Measurements from ENCODE around the gene LRRC14B.
"Not testable (repeated sequence)": the region's sequence is repeated elsewhere in the genome, so short reads cannot be mapped to it uniquely, and the experiment has no call there.

The LRRC14B gene

GRCh38 chr5:196350-196749 lies 5.1 kb downstream of the LRRC14B start:
- no peak for DNase-seq (ENCODE audit: insufficient read length)
- TF ChIP-seq POLR2A (IDR thresholded peaks at IDR 0.05; ENCODE audit: low read depth, low read length) (no peak), TAF1 (IDR thresholded peaks at IDR 0.05; ENCODE audit: borderline replicate concordance, low read depth, low read length) (no peak), POLR2AphosphoS5 (IDR thresholded peaks at IDR 0.05; ENCODE audit: low read depth, low read length) (no peak)
- no peak for FAIRE-seq

GRCh38 chr5:197031-197430 lies 5.7 kb downstream of the LRRC14B start:
- FAIRE-seq; DNase-seq (ENCODE audit: insufficient read length): not testable (repeated sequence)

GRCh38 chr5:197892-198489 lies 6.7 kb downstream of the LRRC14B start:
- DNase-seq (ENCODE audit: insufficient read length), result no peak
- FAIRE-seq, result no peak
- TF ChIP-seq POLR2A (IDR thresholded peaks at IDR 0.05; ENCODE audit: low read depth, low read length), result no peak
- TF ChIP-seq POLR2AphosphoS5 (IDR thresholded peaks at IDR 0.05; ENCODE audit: low read depth, low read length), result no peak
- no peak for TF ChIP-seq TAF1 (IDR thresholded peaks at IDR 0.05; ENCODE audit: borderline replicate concordance, low read depth, low read length)

- FAIRE-seq, result no peak
- TF ChIP-seq POLR2A (IDR thresholded peaks at IDR 0.05; ENCODE audit: low read depth, low read length) (no peak), TAF1 (IDR thresholded peaks at IDR 0.05; ENCODE audit: borderline replicate concordance, low read depth, low read length) (no peak), POLR2AphosphoS5 (IDR thresholded peaks at IDR 0.05; ENCODE audit: low read depth, low read length) (no peak)
- DNase-seq (ENCODE audit: insufficient read length), result no peak
Measured at GRCh38 chr5:198516-199196, 7.4 kb downstream of the LRRC14B start.

GRCh38 chr5:199197-199949 lies 8.1 kb downstream of the LRRC14B start:
- FAIRE-seq (no peak), DNase-seq (ENCODE audit: insufficient read length) (no peak)

GRCh38 chr5:199950-200645 lies 8.8 kb downstream of the LRRC14B start:
- FAIRE-seq (no peak), DNase-seq (ENCODE audit: insufficient read length) (no peak)
- no peak for TF ChIP-seq POLR2A (IDR thresholded peaks at IDR 0.05; ENCODE audit: low read depth, low read length)
- no peak for TF ChIP-seq TAF1 (IDR thresholded peaks at IDR 0.05; ENCODE audit: borderline replicate concordance, low read depth, low read length)
- TF ChIP-seq POLR2AphosphoS5 (IDR thresholded peaks at IDR 0.05; ENCODE audit: low read depth, low read length), result no peak

More at GRCh38 chr5:199197-199949, 8.1 kb downstream of the LRRC14B start:
- no peak for TF ChIP-seq TAF1 (IDR thresholded peaks at IDR 0.05; ENCODE audit: borderline replicate concordance, low read depth, low read length)
- no peak for TF ChIP-seq POLR2A (IDR thresholded peaks at IDR 0.05; ENCODE audit: low read depth, low read length)
- no peak for TF ChIP-seq POLR2AphosphoS5 (IDR thresholded peaks at IDR 0.05; ENCODE audit: low read depth, low read length)

- no peak for TF ChIP-seq POLR2AphosphoS5 (IDR thresholded peaks at IDR 0.05; ENCODE audit: low read depth, low read length)
- TF ChIP-seq TAF1 (IDR thresholded peaks at IDR 0.05; ENCODE audit: borderline replicate concordance, low read depth, low read length), result no peak
- FAIRE-seq (no peak), DNase-seq (ENCODE audit: insufficient read length) (no peak)
Measured at GRCh38 chr5:200985-201384, 9.7 kb downstream of the LRRC14B start.

GRCh38 chr5:201672-202071 lies 10.4 kb downstream of the LRRC14B start:
- no peak for FAIRE-seq
- DNase-seq (ENCODE audit: insufficient read length), result no peak
- TF ChIP-seq POLR2A (IDR thresholded peaks at IDR 0.05; ENCODE audit: low read depth, low read length) (no peak), POLR2AphosphoS5 (IDR thresholded peaks at IDR 0.05; ENCODE audit: low read depth, low read length) (no peak), TAF1 (IDR thresholded peaks at IDR 0.05; ENCODE audit: borderline replicate concordance, low read depth, low read length) (no peak)

GRCh38 chr5:203246-203930 lies 12.1 kb downstream of the LRRC14B start:
- TF ChIP-seq TAF1 (IDR thresholded peaks at IDR 0.05; ENCODE audit: borderline replicate concordance, low read depth, low read length) (no peak), POLR2A (IDR thresholded peaks at IDR 0.05; ENCODE audit: low read depth, low read length) (no peak), POLR2AphosphoS5 (IDR thresholded peaks at IDR 0.05; ENCODE audit: low read depth, low read length) (no peak)
- FAIRE-seq (no peak), DNase-seq (ENCODE audit: insufficient read length) (no peak)

- no peak for FAIRE-seq
Measured at GRCh38 chr5:204001-204400, 12.7 kb downstream of the LRRC14B start.

GRCh38 chr5:204462-204861 lies 13.2 kb downstream of the LRRC14B start:
- DNase-seq (ENCODE audit: insufficient read length) (no peak), FAIRE-seq (no peak)
- TF ChIP-seq POLR2AphosphoS5 (IDR thresholded peaks at IDR 0.05; ENCODE audit: low read depth, low read length), result no peak
- no peak for TF ChIP-seq POLR2A (IDR thresholded peaks at IDR 0.05; ENCODE audit: low read depth, low read length)
- no peak for TF ChIP-seq TAF1 (IDR thresholded peaks at IDR 0.05; ENCODE audit: borderline replicate concordance, low read depth, low read length)

More at GRCh38 chr5:204001-204400, 12.7 kb downstream of the LRRC14B start:
- TF ChIP-seq POLR2AphosphoS5 (IDR thresholded peaks at IDR 0.05; ENCODE audit: low read depth, low read length), result no peak
- TF ChIP-seq TAF1 (IDR thresholded peaks at IDR 0.05; ENCODE audit: borderline replicate concordance, low read depth, low read length), result no peak
- no peak for TF ChIP-seq POLR2A (IDR thresholded peaks at IDR 0.05; ENCODE audit: low read depth, low read length)
- DNase-seq (ENCODE audit: insufficient read length), result no peak
